Measurements from ENCODE around the gene HOXB5.

Gene HOXB5

DNA sequence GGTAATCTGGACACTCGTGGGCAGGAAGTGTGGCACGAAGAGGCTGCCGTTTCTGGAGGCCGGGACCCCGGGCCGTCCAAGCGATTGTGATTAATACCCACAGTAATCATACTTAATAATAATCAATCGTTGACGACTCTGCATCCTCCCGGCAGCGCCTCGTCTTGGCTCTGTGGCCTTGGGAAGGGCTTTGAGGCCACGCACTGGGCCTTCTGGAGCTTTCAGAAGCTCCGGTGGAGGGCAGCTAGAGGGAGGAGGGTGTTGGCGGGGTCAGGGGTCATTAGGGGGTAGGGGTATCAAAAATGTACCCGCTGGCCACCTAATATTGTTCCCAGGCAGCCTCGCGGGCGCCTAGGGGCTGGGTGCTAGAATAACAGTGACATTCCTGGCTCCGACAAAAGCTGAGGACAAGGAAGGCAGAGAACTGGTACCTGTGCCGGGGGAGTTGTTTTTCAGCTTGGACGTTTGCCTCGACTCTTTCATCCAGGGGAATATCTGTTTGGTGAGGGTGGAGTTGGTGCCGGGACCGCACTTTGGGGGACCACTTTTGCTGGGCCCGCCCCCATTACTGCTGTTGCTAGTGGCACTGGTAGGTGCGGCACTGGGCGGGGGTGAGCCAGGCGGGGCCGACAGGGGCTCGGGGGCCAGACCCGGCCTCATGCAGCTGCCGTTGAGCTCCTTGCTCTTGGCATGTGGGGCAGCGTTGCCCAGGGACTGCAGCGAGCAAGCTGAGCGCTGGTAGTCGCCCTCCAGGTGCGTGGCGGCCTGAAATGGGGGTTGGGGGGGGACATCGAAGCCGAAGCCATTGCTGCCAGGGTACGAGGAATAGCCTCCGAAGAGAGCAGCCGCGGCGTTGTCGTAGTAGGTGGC, 41.7 kb downstream of the HOXB5 start:
- no peak overlapping the region for H3K4me3 ChIP-seq (ENCODE audit: low read length)
- H3K27me3 ChIP-seq (ENCODE audit: control insufficient read depth, low read length), result peaks cover 8% of the 10 kb centered on the region
- H4K20me1 ChIP-seq (ENCODE audit: control insufficient read depth, insufficient read depth, low read depth, low read length), result no peaks in the 10 kb centered on the region

DNA sequence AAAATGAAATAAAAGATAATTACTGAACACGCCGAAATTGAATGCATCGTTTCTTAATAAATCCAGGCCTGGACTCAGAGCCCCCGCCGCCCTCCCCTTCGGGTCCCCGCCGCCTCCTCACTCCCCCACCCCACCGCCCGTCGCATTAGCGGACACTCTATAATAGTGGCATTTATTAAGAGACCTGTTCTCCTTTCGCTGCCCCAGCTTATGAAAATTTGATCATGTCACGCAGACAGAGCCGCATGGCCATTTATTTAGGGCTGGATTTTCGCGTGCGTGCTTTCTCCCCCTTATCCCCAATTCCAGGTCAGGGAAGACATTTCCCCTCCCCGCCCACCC, 42.4 kb downstream of the HOXB5 start:
- no peaks in the 10 kb centered on the region for H3K9me3 ChIP-seq (ENCODE audit: control insufficient read depth, insufficient read depth, low read length)
- H4K20me1 ChIP-seq (ENCODE audit: control insufficient read depth, insufficient read depth, low read depth, low read length), result no peaks in the 10 kb centered on the region
- peaks cover 12% of the 10 kb centered on the region; the same call in 1 of the 2 replicates for H3K27me3 ChIP-seq (ENCODE audit: control insufficient read depth, low read length)
- H3K4me3 ChIP-seq (ENCODE audit: low read length), result no peak overlapping the region
- H3K27ac ChIP-seq (ENCODE audit: low read depth, low read length), result no peak overlapping the region
- no peaks in the 10 kb centered on the region for H3F3A ChIP-seq (ENCODE audit: control insufficient read depth, insufficient read depth)
- no peak for TF ChIP-seq EZH2phosphoT487 (IDR thresholded peaks at IDR 0.05; ENCODE audit: borderline replicate concordance, low read length)
- TF ChIP-seq, protein P1, sequence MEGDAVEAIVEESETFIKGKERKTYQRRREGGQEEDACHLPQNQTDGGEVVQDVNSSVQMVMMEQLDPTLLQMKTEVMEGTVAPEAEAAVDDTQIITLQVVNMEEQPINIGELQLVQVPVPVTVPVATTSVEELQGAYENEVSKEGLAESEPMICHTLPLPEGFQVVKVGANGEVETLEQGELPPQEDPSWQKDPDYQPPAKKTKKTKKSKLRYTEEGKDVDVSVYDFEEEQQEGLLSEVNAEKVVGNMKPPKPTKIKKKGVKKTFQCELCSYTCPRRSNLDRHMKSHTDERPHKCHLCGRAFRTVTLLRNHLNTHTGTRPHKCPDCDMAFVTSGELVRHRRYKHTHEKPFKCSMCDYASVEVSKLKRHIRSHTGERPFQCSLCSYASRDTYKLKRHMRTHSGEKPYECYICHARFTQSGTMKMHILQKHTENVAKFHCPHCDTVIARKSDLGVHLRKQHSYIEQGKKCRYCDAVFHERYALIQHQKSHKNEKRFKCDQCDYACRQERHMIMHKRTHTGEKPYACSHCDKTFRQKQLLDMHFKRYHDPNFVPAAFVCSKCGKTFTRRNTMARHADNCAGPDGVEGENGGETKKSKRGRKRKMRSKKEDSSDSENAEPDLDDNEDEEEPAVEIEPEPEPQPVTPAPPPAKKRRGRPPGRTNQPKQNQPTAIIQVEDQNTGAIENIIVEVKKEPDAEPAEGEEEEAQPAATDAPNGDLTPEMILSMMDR (IDR thresholded peaks at IDR 0.05; ENCODE audit: low read depth, low read length, poor library complexity, severe bottlenecking), result no peak
- no peaks in the 10 kb centered on the region for H3K36me3 ChIP-seq (ENCODE audit: control insufficient read depth, low read length)
- H3K79me2 ChIP-seq (ENCODE audit: control insufficient read depth, low read length), result no peaks in the 10 kb centered on the region
- H3K4me1 ChIP-seq (ENCODE audit: control insufficient read depth, low read length), result no peaks in the 10 kb centered on the region
- no peaks in the 10 kb centered on the region for H3K9me2 ChIP-seq (replicated peaks; ENCODE audit: control insufficient read depth, low read length)
- H3K4me2 ChIP-seq (ENCODE audit: low read length), result no peak overlapping the region

More for the DNA sequence above, 41.7 kb downstream of the HOXB5 start:
- Histone ChIP-seq H3K4me1 (ENCODE audit: control insufficient read depth, low read length) (no peaks in the 10 kb centered on the region), H3K79me2 (ENCODE audit: control insufficient read depth, low read length) (no peaks in the 10 kb centered on the region), H3F3A (ENCODE audit: control insufficient read depth, insufficient read depth) (no peaks in the 10 kb centered on the region), H3K9me2 (replicated peaks; ENCODE audit: control insufficient read depth, low read length) (no peaks in the 10 kb centered on the region), H3K36me3 (ENCODE audit: control insufficient read depth, low read length) (no peaks in the 10 kb centered on the region), H3K27ac (ENCODE audit: low read depth, low read length) (no peak overlapping the region), H3K4me2 (ENCODE audit: low read length) (no peak overlapping the region), H3K9me3 (ENCODE audit: control insufficient read depth, insufficient read depth, low read length) (no peaks in the 10 kb centered on the region)
- TF ChIP-seq, protein P1 (IDR thresholded peaks at IDR 0.05; ENCODE audit: low read depth, low read length, poor library complexity, severe bottlenecking), result no peak
- TF ChIP-seq EZH2phosphoT487 (IDR thresholded peaks at IDR 0.05; ENCODE audit: borderline replicate concordance, low read length), result no peak

DNA sequence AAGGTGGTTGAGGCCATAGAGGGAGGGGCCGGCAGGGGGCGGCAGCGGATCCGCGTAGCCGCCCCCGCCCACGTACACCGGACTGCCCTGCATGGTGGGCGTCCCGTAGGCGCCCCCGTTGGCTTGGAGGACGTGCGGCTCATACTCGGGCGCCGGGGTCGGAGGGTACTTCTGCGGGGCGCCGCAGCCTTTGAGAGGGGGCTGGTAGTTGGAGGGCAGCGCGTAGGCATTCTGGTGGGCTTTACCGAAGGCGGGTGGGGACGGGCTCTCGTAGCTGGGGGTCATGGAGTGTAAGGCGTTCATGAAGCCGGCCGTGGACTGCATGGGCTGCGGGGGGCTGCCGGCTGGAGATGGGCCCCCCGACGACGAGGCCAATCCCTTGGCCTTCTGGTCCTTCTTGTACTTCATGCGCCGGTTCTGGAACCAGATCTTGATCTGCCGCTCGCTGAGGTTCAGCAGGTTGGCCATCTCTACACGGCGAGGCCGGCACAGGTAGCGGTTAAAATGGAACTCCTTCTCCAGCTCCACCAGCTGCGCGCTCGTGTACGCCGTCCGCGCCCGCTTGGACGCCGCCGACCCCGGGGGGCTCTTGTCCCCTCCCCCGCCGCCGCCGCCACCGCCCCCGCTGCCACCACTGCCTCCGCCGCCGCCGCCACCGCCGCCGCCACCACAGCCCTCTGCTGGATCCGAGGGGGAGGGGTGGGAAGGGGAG, 42.9 kb downstream of the HOXB5 start:
- H4K20me1 ChIP-seq (ENCODE audit: control insufficient read depth, insufficient read depth, low read depth, low read length), result no peaks in the 10 kb centered on the region
- peaks cover 16% of the 10 kb centered on the region for H3K27me3 ChIP-seq (ENCODE audit: control insufficient read depth, low read length)
- no peaks in the 10 kb centered on the region for H3K9me3 ChIP-seq (ENCODE audit: control insufficient read depth, insufficient read depth, low read length)
- no peak overlapping the region for H3K4me3 ChIP-seq (ENCODE audit: low read length)
- no peaks in the 10 kb centered on the region for H3K4me1 ChIP-seq (ENCODE audit: control insufficient read depth, low read length)
- H3K9me2 ChIP-seq (replicated peaks; ENCODE audit: control insufficient read depth, low read length), result no peaks in the 10 kb centered on the region
- H3K79me2 ChIP-seq (ENCODE audit: control insufficient read depth, low read length), result no peaks in the 10 kb centered on the region
- TF ChIP-seq EZH2phosphoT487 (IDR thresholded peaks at IDR 0.05; ENCODE audit: borderline replicate concordance, low read length), result no peak
- TF ChIP-seq, protein P1 (IDR thresholded peaks at IDR 0.05; ENCODE audit: low read depth, low read length, poor library complexity, severe bottlenecking), result no peak
- no peak overlapping the region for H3K4me2 ChIP-seq (ENCODE audit: low read length)
- no peaks in the 10 kb centered on the region for H3K36me3 ChIP-seq (ENCODE audit: control insufficient read depth, low read length)
- H3K27ac ChIP-seq (ENCODE audit: low read depth, low read length), result no peak overlapping the region
- H3F3A ChIP-seq (ENCODE audit: control insufficient read depth, insufficient read depth), result no peaks in the 10 kb centered on the region
